ENCODE data around the gene TLX2. TPM values are rescaled to one million over a fixed set of nuclear protein-coding genes. Genes with fewer than 3 reads are reported as not detected.

TLX2 gene
- total RNA-seq, 3 donors from 2014 or later (not counting 1 experiment from before 2014, with no cell fraction given), result 0.23 to 0.45 TPM; not detected in 1

GRCh38 chr2:74529357-74530238, 15.3 kb downstream of the TLX2 start, which contains the start of the genes AUP1 and HTRA2:
AUP1 (minus strand) TSS chr2:74529706; CDS start chr2:74529629, 77 bp downstream.
HTRA2 (plus strand) TSS chr2:74529933; CDS start chr2:74530007, 74 bp downstream.
- Histone ChIP-seq H3K27ac (ENCODE audit: low read length) (peak within 1 kb of the TSS; percentile 95), H3K9me3 (ENCODE audit: control insufficient read depth, insufficient read depth, low read length) (no peaks in the 10 kb centered on the region), H3K36me3 (ENCODE audit: control insufficient read depth, insufficient read depth, low read length) (peaks cover 40% of the 10 kb centered on the region), H3K4me1 (ENCODE audit: control insufficient read depth, insufficient read depth, low read length) (peaks cover 31% of the 10 kb centered on the region), H3K4me3 (ENCODE audit: low read length) (peak within 1 kb of the TSS; percentile 92), H3K27me3 (ENCODE audit: control insufficient read depth, insufficient read depth, low read length) (no peaks in the 10 kb centered on the region)
- Mint-ChIP-seq H3K27ac (peak within 1 kb of the TSS; percentile 94 to 95), H3K4me1 (peaks cover 32 to 44% of the 10 kb centered on the region in 2 donors), H3K27me3 (ENCODE audit: low read depth in 2 of 2) (no peaks in the 10 kb centered on the region), H3K4me3 (peak within 1 kb of the TSS; percentile 96), H3K36me3 (peaks cover 10% of the 10 kb centered on the region), H3K9me3 (no peaks in the 10 kb centered on the region)
- peak; percentile 83 to 91 for DNase-seq
- under 1% methylated on average over 87 of the region's 87 CpGs for WGBS (ENCODE audit: insufficient coverage)
- TF ChIP-seq CTCF (IDR thresholded peaks at IDR 0.05), result no peak
- peak; percentile 75 to 90 (median 77) for ATAC-seq
- intact Hi-C loops (cut with micrococcal nuclease), result loop anchor here (1.0 to 2.0 kb wide), 4 partner anchors 13 to 75 kb away; partner anchors contain the start of genes INO80B, PCGF1 and WBP1

GRCh38 chr2:74530239-74531187, 16.3 kb downstream of the TLX2 start:
- Histone ChIP-seq H3K4me1 (ENCODE audit: control insufficient read depth, insufficient read depth, low read length) (peaks cover 31% of the 10 kb centered on the region), H3K9me3 (ENCODE audit: control insufficient read depth, insufficient read depth, low read length) (no peaks in the 10 kb centered on the region), H3K36me3 (ENCODE audit: control insufficient read depth, insufficient read depth, low read length) (peaks cover 40% of the 10 kb centered on the region), H3K27ac (ENCODE audit: low read length) (peak overlapping the region; percentile 95), H3K4me3 (ENCODE audit: low read length) (peak overlapping the region; percentile 92), H3K27me3 (ENCODE audit: control insufficient read depth, insufficient read depth, low read length) (no peaks in the 10 kb centered on the region)
- peak; percentile 76 to 81 for DNase-seq
- Mint-ChIP-seq H3K27me3 (ENCODE audit: low read depth in 2 of 2) (no peaks in the 10 kb centered on the region), H3K36me3 (peaks cover 10% of the 10 kb centered on the region), H3K9me3 (no peaks in the 10 kb centered on the region), H3K4me1 (peaks cover 32 to 44% of the 10 kb centered on the region in 2 donors), H3K27ac (peak overlapping the region; percentile 94 to 95), H3K4me3 (peak overlapping the region; percentile 96)
- no peak for TF ChIP-seq CTCF (IDR thresholded peaks at IDR 0.05)
- intact Hi-C loops (cut with micrococcal nuclease), result loop anchor here (1.0 kb wide), 1 partner anchor 72 kb away; the partner anchor contains the start of gene WBP1
- WGBS (ENCODE audit: insufficient coverage), result 2% methylated on average over 54 of the region's 54 CpGs
- ATAC-seq, result peak; percentile 53 to 71 (median 61)

GRCh38 chr2:74531666-74532065, 17.4 kb downstream of the TLX2 start:
- Histone ChIP-seq H3K9me3 (ENCODE audit: control insufficient read depth, insufficient read depth, low read length) (no peaks in the 10 kb centered on the region), H3K4me3 (ENCODE audit: low read length) (no peak overlapping the region), H3K27ac (ENCODE audit: low read length) (peak overlapping the region; percentile 95), H3K36me3 (ENCODE audit: control insufficient read depth, insufficient read depth, low read length) (peaks cover 29% of the 10 kb centered on the region), H3K27me3 (ENCODE audit: control insufficient read depth, insufficient read depth, low read length) (no peaks in the 10 kb centered on the region), H3K4me1 (ENCODE audit: control insufficient read depth, insufficient read depth, low read length) (peaks cover 31% of the 10 kb centered on the region)
- DNase-seq, result no peak
- ATAC-seq, result no peak
- 86% methylated on average over 7 of the region's 7 CpGs for WGBS (ENCODE audit: insufficient coverage)
- intact Hi-C loops (cut with micrococcal nuclease), result loop anchor here (1.0 to 2.0 kb wide), 2 partner anchors 48 to 281 kb away; partner anchors contain the start of gene TTC31
- Mint-ChIP-seq H3K9me3 (no peaks in the 10 kb centered on the region), H3K27me3 (ENCODE audit: low read depth in 2 of 2) (no peaks in the 10 kb centered on the region), H3K27ac (peak overlapping the region; percentile 94 to 95), H3K4me1 (peaks cover 32 to 43% of the 10 kb centered on the region in 2 donors), H3K36me3 (peaks cover 3% of the 10 kb centered on the region), H3K4me3 (no peak overlapping the region)
- no peak for TF ChIP-seq CTCF (IDR thresholded peaks at IDR 0.05)
